Measurements from ENCODE around the gene HYDIN.
"Not testable (repeated sequence)": the region's sequence is repeated elsewhere in the genome, so short reads cannot be mapped to it uniquely, and the experiment has no call there.

DNA sequence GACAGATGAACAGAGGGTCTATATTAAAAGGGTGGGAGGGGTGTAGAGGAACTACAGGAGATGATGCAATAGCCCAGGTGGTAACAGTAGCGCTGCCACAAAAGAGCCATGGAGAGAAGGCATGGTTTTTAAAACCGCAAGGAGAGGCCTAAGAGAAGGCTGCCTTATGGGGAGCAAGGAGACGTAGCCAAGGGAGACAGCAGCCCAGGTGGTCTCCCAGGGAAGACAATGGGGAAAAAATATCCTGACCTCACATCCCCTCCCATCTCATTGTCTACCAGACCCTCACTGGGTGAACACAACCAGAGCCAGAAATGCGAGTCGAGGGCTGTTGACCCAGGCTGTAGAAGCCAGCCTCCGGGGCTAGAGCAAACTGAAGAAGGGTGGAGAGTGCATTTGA lies 77.2 kb downstream of the HYDIN start:
- TF ChIP-seq ZFX (IDR thresholded peaks at IDR 0.05) = not testable (repeated sequence)
- TF ChIP-seq, protein P1, sequence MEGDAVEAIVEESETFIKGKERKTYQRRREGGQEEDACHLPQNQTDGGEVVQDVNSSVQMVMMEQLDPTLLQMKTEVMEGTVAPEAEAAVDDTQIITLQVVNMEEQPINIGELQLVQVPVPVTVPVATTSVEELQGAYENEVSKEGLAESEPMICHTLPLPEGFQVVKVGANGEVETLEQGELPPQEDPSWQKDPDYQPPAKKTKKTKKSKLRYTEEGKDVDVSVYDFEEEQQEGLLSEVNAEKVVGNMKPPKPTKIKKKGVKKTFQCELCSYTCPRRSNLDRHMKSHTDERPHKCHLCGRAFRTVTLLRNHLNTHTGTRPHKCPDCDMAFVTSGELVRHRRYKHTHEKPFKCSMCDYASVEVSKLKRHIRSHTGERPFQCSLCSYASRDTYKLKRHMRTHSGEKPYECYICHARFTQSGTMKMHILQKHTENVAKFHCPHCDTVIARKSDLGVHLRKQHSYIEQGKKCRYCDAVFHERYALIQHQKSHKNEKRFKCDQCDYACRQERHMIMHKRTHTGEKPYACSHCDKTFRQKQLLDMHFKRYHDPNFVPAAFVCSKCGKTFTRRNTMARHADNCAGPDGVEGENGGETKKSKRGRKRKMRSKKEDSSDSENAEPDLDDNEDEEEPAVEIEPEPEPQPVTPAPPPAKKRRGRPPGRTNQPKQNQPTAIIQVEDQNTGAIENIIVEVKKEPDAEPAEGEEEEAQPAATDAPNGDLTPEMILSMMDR (conservative IDR thresholded peaks at IDR 0.05) = not testable (repeated sequence)
